Caco-2 (cell line): Measurements from ENCODE around the gene GRIK3. TPM values are rescaled to one million over a fixed set of nuclear protein-coding genes. Genes with fewer than 3 reads are reported as not detected.
"Not testable (repeated sequence)": the region's sequence is repeated elsewhere in the genome, so short reads cannot be mapped to it uniquely, and the experiment has no call there.

Experiments
- BruUV-seq: library from RNA; stranded (reverse); fragments of 400-500 nt; replicated peaks from 2 replicates; lab custom pipeline; 2021; lab: Mats Ljungman, UMichigan
- CTCF ChIA-PET: fragments of 300-600 bp; sonication (Branson Sonifier 250); formaldehyde crosslinking; loops from one replicate; lab custom pipeline; 2022; ENCODE audit warnings: antibody characterized with exemption; lab: Charles Lee
- POLR2A ChIA-PET: fragments of 300-600 bp; sonication (Branson Sonifier 250); formaldehyde crosslinking; loops from one replicate; lab custom pipeline; 2022; ENCODE audit warnings: antibody characterized with exemption; lab: Charles Lee
- DNase-seq, 2 experiments: peaks; one replicate each; pipeline versions ENCODE4 v3.0.0 to v3.0.0-alpha.2; 2020 to 2022
- H3K27me3 ChIP-seq: replicated peaks from 2 replicates; pipeline ENCODE4 v1.6.0; 2011; ENCODE audit warnings: low read length; ENCODE audit not compliant: control insufficient read depth, insufficient read depth
- H3K36me3 ChIP-seq: 2 replicates; pipeline ENCODE4 v1.5.1; 2011; ENCODE audit warnings: low read length; ENCODE audit not compliant: control insufficient read depth, insufficient read depth
- H3K4me1 ChIP-seq: fragments of 250-450 bp; sonication (Bioruptor Pico); 2 replicates; pipeline ENCODE4 v1.5.1; 2020; ENCODE audit warnings: mild to moderate bottlenecking
- H3K4me3 ChIP-seq: 2 replicates; pipeline ENCODE4 v1.5.1; 2011; ENCODE audit warnings: low read depth, mild to moderate bottlenecking, control low read depth, low read length
- H3K9me3 ChIP-seq: fragments of 250-450 bp; sonication (Bioruptor Pico); 2 replicates; pipeline ENCODE4 v1.5.1; 2020; ENCODE audit warnings: mild to moderate bottlenecking, moderate library complexity
- H3K27ac Mint-ChIP-seq: one replicate; pipeline ENCODE4 v1.8.0; 2022; ENCODE audit warnings: mixed read lengths; ENCODE audit not compliant: unreplicated experiment
- H3K27me3 Mint-ChIP-seq: one replicate; pipeline ENCODE4 v1.8.0; 2022; ENCODE audit warnings: mixed read lengths; ENCODE audit not compliant: insufficient read depth, unreplicated experiment
- H3K36me3 Mint-ChIP-seq: one replicate; pipeline ENCODE4 v1.8.0; 2022; ENCODE audit warnings: mild to moderate bottlenecking, mixed read lengths; ENCODE audit not compliant: insufficient read depth, unreplicated experiment
- H3K4me1 Mint-ChIP-seq: one replicate; pipeline ENCODE4 v1.8.0; 2022; ENCODE audit warnings: low read depth, mixed read lengths; ENCODE audit not compliant: unreplicated experiment
- H3K4me3 Mint-ChIP-seq: one replicate; pipeline ENCODE4 v1.8.0; 2022; ENCODE audit warnings: mild to moderate bottlenecking, moderate library complexity, mixed read lengths; ENCODE audit not compliant: unreplicated experiment
- H3K9me3 Mint-ChIP-seq: one replicate; pipeline ENCODE4 v1.8.0; 2022; ENCODE audit warnings: mixed read lengths; ENCODE audit not compliant: unreplicated experiment
- CTCF ChIP-seq, 2 experiments: fragments of 200-600 bp in 1 of 2; IDR thresholded peaks; 1 replicate in 1 of 2; 2 replicates in 1 of 2; pipeline versions ENCODE4 v1.5.1 to v1.8.0; 2011 to 2022; ENCODE audit warnings: antibody characterized with exemption in 1 of 2, control low read depth in 1 of 2, inconsistent platforms in 1 of 2, low read depth in 1 of 2, low read length in 1 of 2, mild to moderate bottlenecking in 1 of 2, moderate library complexity in 1 of 2; ENCODE audit not compliant: insufficient read depth in 1 of 2, severe bottlenecking in 1 of 2, unreplicated experiment in 1 of 2
- intact Hi-C: fragments of 100-400 bp; cut with micrococcal nuclease; formaldehyde crosslinking; loops from one replicate; pipeline ENCODE4 v1.10.0; 2022; ENCODE audit not compliant: unreplicated experiment
- total RNA-seq: library from RNA; stranded (reverse); gene quantifications from 2 replicates; pipeline ENCODE4 v1.2.3, GENCODE V29; 2022

The GRIK3 gene
- total RNA-seq, 1 experiment from 2014 or later = not detected

GRCh38 chr1:36900128-36900527 lies 134.2 kb downstream of the GRIK3 start:
- H3K4me1 Mint-ChIP-seq = no peaks in the 10 kb centered on the region
- H3K9me3 Mint-ChIP-seq = no peaks in the 10 kb centered on the region
- no peaks in the 10 kb centered on the region for H3K36me3 Mint-ChIP-seq
- CTCF ChIA-PET = no interaction called here
- no peak for TF ChIP-seq CTCF (IDR thresholded peaks at IDR 0.05; ENCODE audit: insufficient read depth in 1 of 2, low read depth in 1 of 2, low read length in 1 of 2, severe bottlenecking in 1 of 2, unreplicated experiment in 1 of 2)
- peaks cover 6% of the 10 kb centered on the region for H3K27me3 Mint-ChIP-seq
- Histone ChIP-seq H3K4me3 (no peak overlapping the region), H3K4me1 (no peaks in the 10 kb centered on the region), H3K9me3 (no peaks in the 10 kb centered on the region), H3K36me3 (no peaks in the 10 kb centered on the region), H3K27me3 (no peaks in the 10 kb centered on the region)
- BruUV-seq = no TSS peak
- intact Hi-C loops = no loop called here
- H3K4me3 Mint-ChIP-seq = no peak overlapping the region
- POLR2A ChIA-PET = no interaction called here
- H3K27ac Mint-ChIP-seq = no peak overlapping the region
- no peak for DNase-seq

- H3K36me3 Mint-ChIP-seq, H3K9me3 ChIP-seq, H3K27ac Mint-ChIP-seq, H3K27me3 ChIP-seq, H3K4me1 ChIP-seq, H3K4me1 Mint-ChIP-seq, H3K4me3 Mint-ChIP-seq, DNase-seq, CTCF ChIA-PET, POLR2A ChIA-PET, H3K9me3 Mint-ChIP-seq, H3K4me3 ChIP-seq, H3K36me3 ChIP-seq, H3K27me3 Mint-ChIP-seq, intact Hi-C loops, BruUV-seq: not testable (repeated sequence)
Observed at GRCh38 chr1:36897813-36898212, 136.5 kb downstream of the GRIK3 start.

GRCh38 chr1:36894824-36895223 lies 139.5 kb downstream of the GRIK3 start:
- H3K27me3 ChIP-seq = no peaks in the 10 kb centered on the region
- no TSS peak for BruUV-seq
- H3K36me3 Mint-ChIP-seq = no peaks in the 10 kb centered on the region
- no peak overlapping the region for H3K4me3 ChIP-seq
- intact Hi-C loops = no loop called here
- POLR2A ChIA-PET = no interaction called here
- no peak for DNase-seq
- H3K4me1 Mint-ChIP-seq = no peaks in the 10 kb centered on the region
- no peak overlapping the region for H3K4me3 Mint-ChIP-seq
- no peaks in the 10 kb centered on the region for H3K4me1 ChIP-seq
- H3K9me3 ChIP-seq = no peaks in the 10 kb centered on the region
- no peak overlapping the region for H3K27ac Mint-ChIP-seq
- no peak for TF ChIP-seq CTCF (IDR thresholded peaks at IDR 0.05; ENCODE audit: insufficient read depth in 1 of 2, low read depth in 1 of 2, low read length in 1 of 2, severe bottlenecking in 1 of 2, unreplicated experiment in 1 of 2)
- H3K36me3 ChIP-seq = no peaks in the 10 kb centered on the region
- H3K9me3 Mint-ChIP-seq = no peaks in the 10 kb centered on the region
- CTCF ChIA-PET = no interaction called here
- no peaks in the 10 kb centered on the region for H3K27me3 Mint-ChIP-seq

GRCh38 chr1:36890776-36891175 lies 143.5 kb downstream of the GRIK3 start:
- BruUV-seq = no TSS peak
- Histone ChIP-seq H3K9me3 (no peaks in the 10 kb centered on the region), H3K4me3 (no peak overlapping the region), H3K36me3 (no peaks in the 10 kb centered on the region), H3K4me1 (no peaks in the 10 kb centered on the region), H3K27me3 (no peaks in the 10 kb centered on the region)
- no peaks in the 10 kb centered on the region for H3K36me3 Mint-ChIP-seq
- ChIA-PET CTCF (no interaction called here), POLR2A (no interaction called here)
- H3K9me3 Mint-ChIP-seq = no peaks in the 10 kb centered on the region
- H3K4me3 Mint-ChIP-seq = no peak overlapping the region
- TF ChIP-seq CTCF (IDR thresholded peaks at IDR 0.05; ENCODE audit: insufficient read depth in 1 of 2, low read depth in 1 of 2, low read length in 1 of 2, severe bottlenecking in 1 of 2, unreplicated experiment in 1 of 2) = no peak
- H3K4me1 Mint-ChIP-seq = no peaks in the 10 kb centered on the region
- intact Hi-C loops = no loop called here
- H3K27me3 Mint-ChIP-seq = peaks cover 5% of the 10 kb centered on the region
- DNase-seq = no peak
- H3K27ac Mint-ChIP-seq = no peak overlapping the region
